Stomach (tissue), 9 donors: ENCODE measurements around the gene SLC25A4. TPM values are rescaled to one million over a fixed set of nuclear protein-coding genes. Genes with fewer than 3 reads are reported as not detected.
"Not testable (repeated sequence)": the region's sequence is repeated elsewhere in the genome, so short reads cannot be mapped to it uniquely, and the experiment has no call there.

Experiments
- DNase-seq, 2 donors: peaks; one replicate each; pipeline versions ENCODE4 v3.0.0 to v3.0.0-alpha.2; 2013 to 2019
- H3K27ac ChIP-seq, 5 donors: fragments of 200-600 bp in 4 of 5; sonication (generic) in 4 of 5; one replicate each; pipeline ENCODE4 v1.5.1; 2013 to 2019; ENCODE audit warnings: mild to moderate bottlenecking in 1 of 5, moderate library complexity in 1 of 5
- H3K27me3 ChIP-seq, 3 donors: fragments of 200-600 bp; sonication (generic); one replicate each; pipeline ENCODE4 v1.5.1; 2017 to 2019; ENCODE audit warnings: mixed run types in 1 of 3
- H3K36me3 ChIP-seq, 4 donors: fragments of 200-600 bp; sonication (generic); 1 replicate in 3 of 4; 2 replicates in 1 of 4; pipeline ENCODE4 v1.5.1; 2016 to 2019
- H3K4me1 ChIP-seq, 4 donors: fragments of 200-600 bp; sonication (generic); one replicate each; pipeline ENCODE4 v1.5.1; 2016 to 2019
- H3K4me3 ChIP-seq, 4 donors: fragments of 200-600 bp; sonication (generic) in 3 of 4; one replicate each; pipeline ENCODE4 v1.5.1; 2016 to 2019; ENCODE audit warnings: mild to moderate bottlenecking in 1 of 4
- H3K9me3 ChIP-seq, 4 donors: fragments of 200-600 bp; sonication (generic); one replicate each; pipeline ENCODE4 v1.5.1; 2016 to 2019
- EP300 ChIP-seq: sonication (generic); formaldehyde crosslinking; IDR thresholded peaks from one replicate; pipeline ENCODE4 v1.6.1; 2017; ENCODE audit warnings: antibody characterized with exemption
- POLR2A ChIP-seq, 4 donors: fragments of 450-650 bp; IDR thresholded peaks; one replicate each; pipeline ENCODE4 v1.6.1; 2016; ENCODE audit warnings: antibody characterized with exemption in 4 of 4, control low read depth in 2 of 4, mild to moderate bottlenecking in 1 of 4, moderate library complexity in 1 of 4
- POLR2AphosphoS5 ChIP-seq, 3 donors: sonication (generic); formaldehyde crosslinking; IDR thresholded peaks; one replicate each; pipeline ENCODE4 v1.6.1; 2016; ENCODE audit warnings: antibody characterized with exemption in 3 of 3
- WGBS, 5 donors: extraction: QIAGEN DNeasy Blood & Tissue Kit in 3 of 5; methylation state at CpG; one replicate each; pipeline versions ENCODE4 v1.1.5 to v1.1.7; 2013 to 2018; 5-methylcytosine and 5-hydroxymethylcytosine counted together
- intact Hi-C: fragments of 100-400 bp; cut with DNase I; formaldehyde crosslinking; loops from one replicate; pipeline ENCODE4 v1.15.1; 2023; ENCODE audit warnings: low total_unique reads
- polyA plus RNA-seq, 3 donors: library from polyadenylated mRNA; stranded (reverse); fragments of 200-250 nt; gene quantifications; one replicate each; pipeline ENCODE4 v1.2.3, GENCODE V29; 2013
- total RNA-seq, 5 donors: library from RNA; depleted of rRNA; stranded (reverse); fragments of >200 nt; gene quantifications; one replicate each; pipeline versions ENCODE4 v1.1.0 to v1.2.3, GENCODE V29; 2014 to 2016
- TF ChIP-seq, protein P1 (sequence below), 7 experiments: fragments of 450-650 bp in 4 of 7; fragments of 200-600 bp in 3 of 7; sonication (generic) in 3 of 7; IDR thresholded peaks; one replicate each; pipeline ENCODE4 v1.5.1; 2016 to 2019; ENCODE audit warnings: antibody characterized with exemption in 7 of 7, control low read depth in 2 of 7, mild to moderate bottlenecking in 1 of 7
- donor health status: healthy with polysubstance abuse.
- donor health status: Bipolar disorder and iron deficiency.
- donor health status: healthy.

Gene SLC25A4
- total and polyA plus RNA-seq, 8 donors, result 10.7 to 140 (median 43.1) TPM

GRCh38 chr4:185192059-185192458, 49.0 kb downstream of the SLC25A4 start:
- peaks cover 3 to 44% (median 37%) of the 10 kb centered on the region in 4 donors for H3K36me3 ChIP-seq
- DNase-seq, result no peak
- WGBS, 5 donors, result 67 to 78% (median 71%) methylated on average over 1 of the region's 1 CpG
- no peak overlapping the region for H3K27ac ChIP-seq
- H3K4me1 ChIP-seq, result peaks cover 0 to 9% (median 2%) of the 10 kb centered on the region in 4 donors
- H3K27me3 ChIP-seq, result no peaks in the 10 kb centered on the region
- H3K4me3 ChIP-seq, result no peak overlapping the region
- no peak for TF ChIP-seq POLR2A (IDR thresholded peaks at IDR 0.05)
- TF ChIP-seq POLR2AphosphoS5 (IDR thresholded peaks at IDR 0.05), result no peak
- no peak for TF ChIP-seq EP300
- TF ChIP-seq, protein P1, sequence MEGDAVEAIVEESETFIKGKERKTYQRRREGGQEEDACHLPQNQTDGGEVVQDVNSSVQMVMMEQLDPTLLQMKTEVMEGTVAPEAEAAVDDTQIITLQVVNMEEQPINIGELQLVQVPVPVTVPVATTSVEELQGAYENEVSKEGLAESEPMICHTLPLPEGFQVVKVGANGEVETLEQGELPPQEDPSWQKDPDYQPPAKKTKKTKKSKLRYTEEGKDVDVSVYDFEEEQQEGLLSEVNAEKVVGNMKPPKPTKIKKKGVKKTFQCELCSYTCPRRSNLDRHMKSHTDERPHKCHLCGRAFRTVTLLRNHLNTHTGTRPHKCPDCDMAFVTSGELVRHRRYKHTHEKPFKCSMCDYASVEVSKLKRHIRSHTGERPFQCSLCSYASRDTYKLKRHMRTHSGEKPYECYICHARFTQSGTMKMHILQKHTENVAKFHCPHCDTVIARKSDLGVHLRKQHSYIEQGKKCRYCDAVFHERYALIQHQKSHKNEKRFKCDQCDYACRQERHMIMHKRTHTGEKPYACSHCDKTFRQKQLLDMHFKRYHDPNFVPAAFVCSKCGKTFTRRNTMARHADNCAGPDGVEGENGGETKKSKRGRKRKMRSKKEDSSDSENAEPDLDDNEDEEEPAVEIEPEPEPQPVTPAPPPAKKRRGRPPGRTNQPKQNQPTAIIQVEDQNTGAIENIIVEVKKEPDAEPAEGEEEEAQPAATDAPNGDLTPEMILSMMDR (IDR thresholded peaks at IDR 0.05), result no peak
- H3K9me3 ChIP-seq, result no peaks in the 10 kb centered on the region
- intact Hi-C loops, result no loop called here

GRCh38 chr4:185194924-185195888, 52.1 kb downstream of the SLC25A4 start:
- 68 to 82% (median 78%) methylated on average over 9 of the region's 9 CpGs for WGBS, 5 donors
- no peak overlapping the region for H3K27ac ChIP-seq
- no peaks in the 10 kb centered on the region for H3K27me3 ChIP-seq
- no peaks in the 10 kb centered on the region for H3K9me3 ChIP-seq
- H3K4me1 ChIP-seq, result peaks cover 0 to 4% (median 2%) of the 10 kb centered on the region in 4 donors
- DNase-seq, result no peak
- peaks cover 3 to 24% (median 10%) of the 10 kb centered on the region in 4 donors for H3K36me3 ChIP-seq
- intact Hi-C loops, result no loop called here
- H3K4me3 ChIP-seq, result no peak overlapping the region
- TF ChIP-seq EP300, result no peak
- TF ChIP-seq, protein P1 (IDR thresholded peaks at IDR 0.05), result no peak
- no peak for TF ChIP-seq POLR2AphosphoS5 (IDR thresholded peaks at IDR 0.05)
- TF ChIP-seq POLR2A (IDR thresholded peaks at IDR 0.05), result no peak

- 88 to 100% (median 96%) methylated on average over 2 of the region's 2 CpGs for WGBS, 5 donors
- Histone ChIP-seq H3K9me3 (no peaks in the 10 kb centered on the region), H3K36me3 (peaks cover 0 to 16% (median 2%) of the 10 kb centered on the region in 4 donors), H3K4me1 (peaks cover 0 to 7% (median 2%) of the 10 kb centered on the region in 4 donors), H3K27me3 (no peaks in the 10 kb centered on the region), H3K4me3 (no peak overlapping the region), H3K27ac (no peak overlapping the region)
- DNase-seq, result no peak
- intact Hi-C loops, result no loop called here
- TF ChIP-seq POLR2AphosphoS5 (IDR thresholded peaks at IDR 0.05) (no peak), POLR2A (IDR thresholded peaks at IDR 0.05) (no peak)
Observed at GRCh38 chr4:185196437-185196836, 53.4 kb downstream of the SLC25A4 start.

- H3K27me3 ChIP-seq, DNase-seq, intact Hi-C loops, H3K4me3 ChIP-seq, H3K9me3 ChIP-seq: not testable (repeated sequence)
- peak overlapping the region in 3 of 5 donors; percentile 14 to 38 (median 17) for H3K27ac ChIP-seq
- peaks cover 6 to 25% (median 14%) of the 10 kb centered on the region in 4 donors for H3K4me1 ChIP-seq
- H3K36me3 ChIP-seq, result peaks cover 0 to 16% (median 2%) of the 10 kb centered on the region in 4 donors
- 91 to 99% (median 94%) methylated on average over 4 of the region's 4 CpGs for WGBS, 5 donors
Observed at GRCh38 chr4:185198189-185198588, 55.1 kb downstream of the SLC25A4 start.

Other genes with a start within 250 kb of the SLC25A4 start
- gene HELT, start 124.8 kb upstream of the SLC25A4 start, total RNA-seq, result not detected
- not detected for gene HELT, start 124.8 kb upstream of the SLC25A4 start, polyA plus RNA-seq
- gene CFAP97, start 60.7 kb downstream of the SLC25A4 start, total RNA-seq, result 10 to 100 TPM in 4 of 5 donors, 1 to 10 TPM in 1; 8.7 to 39.8 (median 22.5) TPM
- 10 to 100 TPM in 1 of 3 donors, 1 to 10 TPM in 2; 4.8 to 11.0 (median 8.8) TPM for gene CFAP97, start 60.7 kb downstream of the SLC25A4 start, polyA plus RNA-seq
- 10 to 100 TPM in 4 of 5 donors, 1 to 10 TPM in 1; 4.1 to 36.8 (median 26.4) TPM for gene SNX25, start 66.3 kb downstream of the SLC25A4 start, total RNA-seq
- gene SNX25, start 66.3 kb downstream of the SLC25A4 start, polyA plus RNA-seq, result 1 to 10 TPM; 2.6 to 4.7 (median 3.2) TPM